Measurements from ENCODE around the gene C9orf152. TPM values are rescaled to one million over a fixed set of nuclear protein-coding genes. Genes with fewer than 3 reads are reported as not detected.
"Not testable (repeated sequence)": the region's sequence is repeated elsewhere in the genome, so short reads cannot be mapped to it uniquely, and the experiment has no call there.

The C9orf152 gene
- total RNA-seq, 1 experiment from 2014 or later, result not detected

GRCh38 chr9:110255034-110255462, 47.1 kb upstream of the C9orf152 start:
- ATAC-seq (peak; percentile 20), DNase-seq (ENCODE audit: low spot score) (peak; percentile 41)
- no peak for TF ChIP-seq SMAD3 (CRISPR knock-in tag; IDR thresholded peaks at IDR 0.05; ENCODE audit: borderline replicate concordance)
- no peak for TF ChIP-seq GABPB1 (CRISPR knock-in tag; IDR thresholded peaks at IDR 0.05)
- POLR2A ChIA-PET, result no interaction called here
- Mint-ChIP-seq H3K4me3 (peak overlapping the region; percentile 98), H3K4me1 (peaks cover 45% of the 10 kb centered on the region), H3K9me3 (no peaks in the 10 kb centered on the region), H3K36me3 (peaks cover 7% of the 10 kb centered on the region), H3K27me3 (ENCODE audit: low read depth) (no peaks in the 10 kb centered on the region), H3K27ac (peak overlapping the region; percentile 39)
- CTCF ChIA-PET, result no interaction called here

- Mint-ChIP-seq H3K4me1 (peaks cover 45% of the 10 kb centered on the region), H3K27ac (peak overlapping the region; percentile 39; the same call in 1 of the 2 replicates), H3K36me3 (peaks cover 7% of the 10 kb centered on the region), H3K9me3 (no peaks in the 10 kb centered on the region), H3K4me3 (peak overlapping the region; percentile 98), H3K27me3 (ENCODE audit: low read depth) (no peaks in the 10 kb centered on the region)
- CTCF ChIA-PET, result no interaction called here
- no peak for DNase-seq (ENCODE audit: low spot score)
- TF ChIP-seq ESRRA (CRISPR knock-in tag; IDR thresholded peaks at IDR 0.05; ENCODE audit: borderline replicate concordance) (no peak), NR3C1 (CRISPR knock-in tag; conservative IDR thresholded peaks at IDR 0.05; ENCODE audit: low read depth) (no peak), ZNF671 (CRISPR knock-in tag; IDR thresholded peaks at IDR 0.05) (no peak)
- POLR2A ChIA-PET, result no interaction called here
- ATAC-seq, result no peak
Measured at GRCh38 chr9:110254500-110254899, 46.5 kb upstream of the C9orf152 start.

- ATAC-seq (no peak), DNase-seq (ENCODE audit: low spot score) (no peak)
- POLR2A ChIA-PET, result no interaction called here
- Mint-ChIP-seq H3K9me3 (no peaks in the 10 kb centered on the region), H3K4me1 (peaks cover 35% of the 10 kb centered on the region), H3K27me3 (ENCODE audit: low read depth) (no peaks in the 10 kb centered on the region), H3K27ac (peak overlapping the region; percentile 74; the same call in 1 of the 2 replicates), H3K4me3 (peak overlapping the region; percentile 98; the same call in 1 of the 2 replicates), H3K36me3 (peaks cover 18% of the 10 kb centered on the region)
- TF ChIP-seq IRF2 (CRISPR knock-in tag; IDR thresholded peaks at IDR 0.05; ENCODE audit: borderline replicate concordance, low read depth) (no peak), NR3C1 (CRISPR knock-in tag; conservative IDR thresholded peaks at IDR 0.05; ENCODE audit: low read depth) (no peak), TEAD4 (CRISPR knock-in tag; IDR thresholded peaks at IDR 0.05) (no peak), FOXP1 (CRISPR knock-in tag; IDR thresholded peaks at IDR 0.05; ENCODE audit: borderline replicate concordance) (no peak), CBFB (CRISPR knock-in tag; IDR thresholded peaks at IDR 0.05; ENCODE audit: low read depth) (no peak)
- CTCF ChIA-PET, result no interaction called here
Measured at GRCh38 chr9:110252509-110253139, 44.7 kb upstream of the C9orf152 start.

GRCh38 chr9:110251770-110252169, 43.8 kb upstream of the C9orf152 start:
- POLR2A ChIA-PET; H3K4me3 Mint-ChIP-seq; CTCF ChIA-PET; DNase-seq (ENCODE audit: low spot score); H3K27ac Mint-ChIP-seq; ATAC-seq; H3K9me3 Mint-ChIP-seq; H3K27me3 Mint-ChIP-seq (ENCODE audit: low read depth): not testable (repeated sequence)
- peaks cover 19% of the 10 kb centered on the region for H3K36me3 Mint-ChIP-seq
- peaks cover 28% of the 10 kb centered on the region for H3K4me1 Mint-ChIP-seq

DNA sequence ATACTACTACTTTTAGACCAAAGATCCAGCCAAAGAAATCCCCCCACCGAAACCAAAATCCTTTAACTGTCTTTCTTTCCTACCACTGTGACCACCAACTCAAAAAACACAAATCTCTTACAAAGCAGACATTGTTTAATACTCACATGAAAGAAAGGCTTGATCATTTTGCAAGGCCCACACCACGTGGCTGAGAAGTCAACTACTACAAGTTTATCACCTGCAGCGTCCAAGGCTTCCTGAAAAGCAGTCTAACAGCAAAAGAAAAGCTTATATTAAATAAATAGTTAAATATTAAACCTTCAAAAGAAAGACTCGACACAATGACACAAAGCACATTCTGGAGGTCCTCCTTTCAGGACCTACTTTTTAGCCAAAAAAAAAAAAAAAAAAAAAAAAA, 43.3 kb upstream of the C9orf152 start:
- Mint-ChIP-seq H3K36me3 (peaks cover 24% of the 10 kb centered on the region), H3K27me3 (ENCODE audit: low read depth) (no peaks in the 10 kb centered on the region), H3K4me1 (peaks cover 28% of the 10 kb centered on the region), H3K4me3 (no peak overlapping the region), H3K27ac (no peak overlapping the region; the same call in 1 of the 2 replicates), H3K9me3 (no peaks in the 10 kb centered on the region)
- DNase-seq (ENCODE audit: low spot score), result no peak
- POLR2A ChIA-PET, result no interaction called here
- CTCF ChIA-PET, result no interaction called here
- ATAC-seq, result no peak
- no peak for TF ChIP-seq SMAD3 (CRISPR knock-in tag; IDR thresholded peaks at IDR 0.05; ENCODE audit: borderline replicate concordance)
- TF ChIP-seq FOXK1 (CRISPR knock-in tag; IDR thresholded peaks at IDR 0.05), result no peak
- no peak for TF ChIP-seq RORB (CRISPR knock-in tag; IDR thresholded peaks at IDR 0.05)

DNA sequence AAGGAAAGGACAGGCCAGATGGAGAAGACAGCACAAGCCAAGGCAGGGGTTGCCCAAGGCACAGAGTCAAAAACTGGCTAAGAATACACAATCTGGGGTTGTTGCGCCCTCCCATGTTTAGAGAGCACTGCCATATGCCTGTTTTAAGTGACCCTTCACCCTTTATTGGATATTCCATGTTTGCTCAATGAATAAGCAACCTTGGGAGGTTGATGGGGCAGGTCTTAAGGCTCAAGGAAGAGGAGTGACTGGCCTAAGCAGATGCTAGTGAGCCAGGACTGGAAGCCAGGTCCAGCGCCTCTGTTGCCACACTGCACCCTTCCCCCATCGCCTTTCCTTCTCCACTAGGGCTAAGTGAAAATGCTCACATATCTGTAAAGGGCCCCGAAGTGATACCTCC, 41.6 kb upstream of the C9orf152 start:
- no peak overlapping the region for H3K4me3 Mint-ChIP-seq
- DNase-seq (ENCODE audit: low spot score) (no peak), ATAC-seq (peak; percentile 50)
- H3K36me3 Mint-ChIP-seq, result peaks cover 26% of the 10 kb centered on the region
- H3K27ac Mint-ChIP-seq, result no peak overlapping the region
- H3K9me3 Mint-ChIP-seq, result no peaks in the 10 kb centered on the region
- peaks cover 24% of the 10 kb centered on the region for H3K4me1 Mint-ChIP-seq
- POLR2A ChIA-PET, result no interaction called here
- CTCF ChIA-PET, result no interaction called here
- no peaks in the 10 kb centered on the region for H3K27me3 Mint-ChIP-seq (ENCODE audit: low read depth)
- no peak for TF ChIP-seq ZNF317 (CRISPR knock-in tag; IDR thresholded peaks at IDR 0.05; ENCODE audit: borderline replicate concordance, low read depth)
- no peak for TF ChIP-seq OVOL2 (CRISPR knock-in tag; IDR thresholded peaks at IDR 0.05; ENCODE audit: borderline replicate concordance)
- no peak for TF ChIP-seq ZBTB43 (CRISPR knock-in tag; IDR thresholded peaks at IDR 0.05)
- TF ChIP-seq AFF4 (CRISPR knock-in tag; IDR thresholded peaks at IDR 0.05; ENCODE audit: borderline replicate concordance), result no peak
- TF ChIP-seq, protein P1, sequence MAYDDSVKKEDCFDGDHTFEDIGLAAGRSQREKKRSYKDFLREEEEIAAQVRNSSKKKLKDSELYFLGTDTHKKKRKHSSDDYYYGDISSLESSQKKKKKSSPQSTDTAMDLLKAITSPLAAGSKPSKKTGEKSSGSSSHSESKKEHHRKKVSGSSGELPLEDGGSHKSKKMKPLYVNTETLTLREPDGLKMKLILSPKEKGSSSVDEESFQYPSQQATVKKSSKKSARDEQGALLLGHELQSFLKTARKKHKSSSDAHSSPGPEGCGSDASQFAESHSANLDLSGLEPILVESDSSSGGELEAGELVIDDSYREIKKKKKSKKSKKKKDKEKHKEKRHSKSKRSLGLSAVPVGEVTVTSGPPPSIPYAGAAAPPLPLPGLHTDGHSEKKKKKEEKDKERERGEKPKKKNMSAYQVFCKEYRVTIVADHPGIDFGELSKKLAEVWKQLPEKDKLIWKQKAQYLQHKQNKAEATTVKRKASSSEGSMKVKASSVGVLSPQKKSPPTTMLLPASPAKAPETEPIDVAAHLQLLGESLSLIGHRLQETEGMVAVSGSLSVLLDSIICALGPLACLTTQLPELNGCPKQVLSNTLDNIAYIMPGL (CRISPR knock-in tag; IDR thresholded peaks at IDR 0.05), result no peak
